AG09319 (cell line): ENCODE results near the gene MBD4.

Experiments used
- DNase-seq: peaks from one replicate; pipeline ENCODE4 v3.0.0-alpha.2; 2010; ENCODE audit warnings: low read depth; ENCODE audit errors: extremely low read depth
- CTCF ChIP-seq: IDR thresholded peaks from 2 replicates; pipeline ENCODE4 v1.5.1; 2011; ENCODE audit warnings: low read depth, mild to moderate bottlenecking, inconsistent platforms, low read length, moderate library complexity

Gene MBD4

GRCh38 chr3:129461461-129462146 lies 21.9 kb upstream of the MBD4 start:
- TF ChIP-seq CTCF, result no peak
- no peak for DNase-seq

- no peak for DNase-seq
Observed at GRCh38 chr3:129461022-129461421, 21.3 kb upstream of the MBD4 start.

GRCh38 chr3:129460572-129460971 lies 20.8 kb upstream of the MBD4 start:
- DNase-seq, result no peak

More at GRCh38 chr3:129461022-129461421, 21.3 kb upstream of the MBD4 start:
- TF ChIP-seq CTCF, result no peak

GRCh38 chr3:129460155-129460554 lies 20.4 kb upstream of the MBD4 start:
- no peak for TF ChIP-seq CTCF
- DNase-seq, result no peak

More at GRCh38 chr3:129460572-129460971, 20.8 kb upstream of the MBD4 start:
- no peak for TF ChIP-seq CTCF

GRCh38 chr3:129453732-129454131 lies 14.0 kb upstream of the MBD4 start:
- no peak for TF ChIP-seq CTCF
- DNase-seq, result no peak

- DNase-seq, result no peak
- no peak for TF ChIP-seq CTCF
Observed at GRCh38 chr3:129449279-129450115, 9.7 kb upstream of the MBD4 start.

GRCh38 chr3:129448186-129448895 lies 8.6 kb upstream of the MBD4 start:
- TF ChIP-seq CTCF, result no peak
- no peak for DNase-seq
